Activated effector memory CD4-positive, alpha-beta T cell treated with anti-CD3 and anti-CD28 coated beads, Interleukin-2, amount 50 U/mL, for 16 hours (primary cell): ENCODE data around the gene EPGN.

Experiments
- DNase-seq: peaks from one replicate; pipeline ENCODE4 v3.0.0-alpha.2; 2020

The EPGN gene

DNA sequence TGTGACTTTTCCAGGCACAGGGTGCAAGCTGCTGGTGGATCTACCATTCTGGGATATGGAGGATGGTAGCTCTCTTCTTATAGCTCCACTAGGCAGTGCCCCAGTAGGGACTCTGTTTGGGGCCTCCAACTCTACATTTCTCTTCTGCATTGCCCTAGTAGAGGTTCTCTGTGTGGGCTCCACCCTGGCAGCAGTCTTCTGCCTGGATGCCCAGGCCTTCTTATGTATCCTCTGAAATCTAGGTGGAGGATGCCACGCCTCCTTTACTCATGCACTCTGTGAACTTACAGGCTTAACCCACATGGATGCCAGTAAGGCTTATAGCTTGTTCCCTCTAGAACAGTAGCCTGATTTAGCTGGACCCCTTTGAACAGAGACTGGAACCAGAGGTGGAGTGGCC, 35.8 kb downstream of the EPGN start:
- no peak for DNase-seq

GRCh38 chr4:74353858-74354257, 45.6 kb downstream of the EPGN start:
- DNase-seq, result no peak

DNA sequence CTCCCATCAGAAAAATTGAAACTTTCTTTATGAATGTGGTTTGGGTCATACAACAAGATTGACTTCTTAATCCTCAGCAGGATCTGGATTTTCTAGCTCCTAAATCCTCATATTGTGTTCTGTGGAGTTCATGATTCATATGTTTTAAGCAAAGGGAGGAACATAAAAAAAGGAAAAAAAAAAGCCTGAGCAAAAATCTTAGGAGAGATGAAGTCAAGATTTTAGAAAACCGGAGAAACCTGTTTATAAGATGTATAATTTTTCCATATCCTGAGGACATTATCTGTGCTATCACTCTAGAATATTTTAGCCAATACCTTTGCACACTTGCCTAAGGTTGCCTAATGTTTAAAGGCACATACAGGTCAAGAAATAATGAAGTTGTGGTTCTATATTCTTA, 49.7 kb downstream of the EPGN start:
- no peak for DNase-seq

DNA sequence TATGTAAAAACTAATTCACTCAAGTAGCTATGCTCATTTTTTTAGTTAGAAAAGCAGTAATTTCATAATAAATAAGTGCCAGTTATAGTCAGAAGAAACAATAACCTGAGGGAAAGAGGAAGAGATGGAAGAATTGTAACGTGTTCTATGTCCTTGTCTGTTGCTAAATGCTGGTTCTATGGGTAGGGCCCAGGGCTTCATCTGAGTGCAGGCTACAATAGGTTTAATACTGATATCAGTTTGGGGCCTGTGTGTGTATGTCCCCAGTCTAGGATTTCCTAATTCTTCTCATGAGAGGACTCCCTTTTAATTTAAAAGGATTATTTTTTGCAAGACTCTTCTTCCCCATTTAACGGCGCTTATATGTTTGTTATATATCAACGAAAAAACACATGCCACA, 53.4 kb downstream of the EPGN start:
- DNase-seq, result no peak

DNA sequence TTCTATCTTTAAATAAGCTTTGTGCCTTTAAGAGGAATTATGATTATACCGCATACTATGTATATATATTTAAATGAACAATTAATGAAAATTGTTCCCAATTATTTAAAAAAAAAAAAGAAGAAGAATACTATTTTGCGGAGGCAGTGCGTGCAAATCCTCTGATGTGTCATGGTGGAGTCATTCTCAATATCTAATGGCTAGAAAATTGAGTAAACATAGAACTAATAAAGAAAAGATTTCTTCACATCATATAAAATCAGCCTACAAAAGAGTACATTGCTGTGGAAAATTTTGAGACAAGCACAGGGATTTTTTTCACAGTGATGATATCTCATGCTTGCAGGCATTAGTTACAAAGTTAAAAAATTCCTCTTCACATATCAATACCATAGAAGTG, 54.1 kb downstream of the EPGN start:
- no peak for DNase-seq

DNA sequence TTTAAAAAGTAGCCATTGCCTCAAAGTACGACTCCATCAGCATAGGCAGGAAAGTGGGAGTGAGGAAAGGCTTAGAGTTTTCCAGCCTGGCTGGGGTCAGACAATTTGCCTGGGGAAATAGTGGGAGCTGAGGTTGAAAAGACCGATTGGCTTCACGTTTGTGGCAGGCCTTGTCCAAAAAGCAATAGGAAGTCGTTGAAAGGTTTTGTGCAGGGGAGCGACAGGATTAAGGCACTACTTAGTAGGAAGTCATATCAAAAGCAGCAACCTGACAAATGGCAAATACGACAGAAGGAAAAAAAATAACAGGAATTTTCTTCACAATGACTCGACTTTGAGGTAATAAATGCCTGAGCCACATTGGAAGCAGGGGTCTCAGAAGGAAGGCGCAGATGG, 56.0 kb downstream of the EPGN start:
- DNase-seq, result no peak

DNA sequence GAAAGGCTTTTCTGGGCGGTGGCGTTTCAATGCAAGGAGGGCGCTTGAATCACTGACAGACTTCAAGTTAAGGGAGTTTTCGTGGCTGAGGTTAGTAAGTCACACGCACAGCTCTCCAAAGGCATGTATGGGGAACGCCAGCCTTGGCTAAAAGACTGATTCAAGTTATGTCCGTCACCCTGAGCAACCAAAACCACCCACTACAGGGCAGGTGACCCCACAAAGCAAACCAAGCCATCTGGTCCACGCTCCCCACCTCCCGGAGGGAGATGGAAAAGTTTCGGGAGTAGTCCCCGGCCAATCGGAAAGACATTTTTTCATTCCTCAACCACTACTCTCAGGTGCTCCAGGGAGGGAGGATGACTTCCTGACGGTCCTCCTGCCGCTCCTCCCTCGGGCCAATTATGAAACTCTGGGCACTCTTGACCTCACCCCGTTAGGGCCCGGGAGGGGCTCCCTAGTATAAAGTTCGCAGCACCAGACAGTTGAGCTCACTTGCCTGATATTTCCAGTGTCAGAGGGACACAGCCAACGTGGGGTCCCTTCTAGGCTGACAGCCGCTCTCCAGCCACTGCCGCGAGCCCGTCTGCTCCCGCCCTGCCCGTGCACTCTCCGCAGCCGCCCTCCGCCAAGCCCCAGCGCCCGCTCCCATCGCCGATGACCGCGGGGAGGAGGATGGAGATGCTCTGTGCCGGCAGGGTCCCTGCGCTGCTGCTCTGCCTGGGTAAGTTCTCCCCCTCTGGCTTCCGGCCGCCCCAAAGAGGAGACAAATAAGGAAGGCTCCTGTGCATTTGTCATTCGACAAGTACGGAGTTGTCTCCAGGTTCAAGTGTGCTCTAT, 56.6 kb downstream of the EPGN start, which contains the start of gene EREG:
Gene EREG, plus strand, starts transcription at position 494 of the 840 bp plus-strand sequence. Its CDS starts 164 bp downstream, at position 658.
- peak; percentile 65 for DNase-seq

DNA sequence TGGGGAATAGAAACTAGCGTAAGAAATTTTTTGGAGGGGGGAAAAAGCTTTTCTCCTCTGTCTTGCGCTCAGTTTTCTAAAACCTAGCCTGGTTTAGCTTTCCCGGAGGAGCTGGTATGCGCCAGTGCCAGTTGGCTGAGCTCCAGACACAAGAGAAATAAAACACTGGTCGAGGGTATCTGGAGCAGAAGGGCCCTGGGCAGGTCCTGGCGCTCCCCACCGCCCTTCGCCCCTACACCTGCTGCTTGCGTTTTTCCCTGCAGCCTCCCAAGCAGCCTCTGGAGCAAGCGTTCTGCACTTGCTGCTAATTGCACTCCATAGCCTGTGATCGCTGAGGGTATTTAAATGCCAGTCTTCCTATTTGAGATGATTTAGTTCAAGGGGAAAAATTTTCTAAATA, 57.5 kb downstream of the EPGN start:
- no peak for DNase-seq
